Measurements from ENCODE around the gene SRXN1.
"Not testable (repeated sequence)": the region's sequence is repeated elsewhere in the genome, so short reads cannot be mapped to it uniquely, and the experiment has no call there.

SRXN1 gene

DNA sequence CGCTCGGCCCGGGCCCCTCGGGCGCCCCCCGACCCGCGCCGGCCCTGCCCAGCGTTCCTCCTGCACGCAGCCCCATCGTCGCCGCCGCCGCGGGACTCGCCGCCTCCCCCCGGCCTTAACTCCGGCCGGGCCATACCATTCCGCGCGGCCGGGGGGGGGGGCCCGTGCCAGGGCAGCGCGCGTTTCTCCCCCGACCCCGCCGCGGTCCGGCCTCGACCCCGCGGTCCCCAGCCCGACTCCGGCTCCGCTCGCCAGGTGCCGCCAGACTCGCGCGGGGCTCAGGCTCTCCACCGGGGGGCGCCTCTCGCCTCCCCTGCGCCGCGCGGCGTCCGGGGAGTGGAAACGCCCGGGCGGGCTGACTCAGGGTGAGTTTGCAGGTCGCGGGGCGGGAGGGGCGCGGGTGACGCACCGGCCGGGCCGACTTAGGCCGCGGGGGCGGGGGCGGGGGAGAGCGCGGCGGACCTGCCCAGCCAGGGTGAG, at the start of gene SRXN1:
Gene SRXN1, minus strand, starts transcription at position 91 of the 480 bp plus-strand sequence. Its CDS starts 15 bp downstream, at position 76.
- DNase-seq = peak; percentile 75

DNA sequence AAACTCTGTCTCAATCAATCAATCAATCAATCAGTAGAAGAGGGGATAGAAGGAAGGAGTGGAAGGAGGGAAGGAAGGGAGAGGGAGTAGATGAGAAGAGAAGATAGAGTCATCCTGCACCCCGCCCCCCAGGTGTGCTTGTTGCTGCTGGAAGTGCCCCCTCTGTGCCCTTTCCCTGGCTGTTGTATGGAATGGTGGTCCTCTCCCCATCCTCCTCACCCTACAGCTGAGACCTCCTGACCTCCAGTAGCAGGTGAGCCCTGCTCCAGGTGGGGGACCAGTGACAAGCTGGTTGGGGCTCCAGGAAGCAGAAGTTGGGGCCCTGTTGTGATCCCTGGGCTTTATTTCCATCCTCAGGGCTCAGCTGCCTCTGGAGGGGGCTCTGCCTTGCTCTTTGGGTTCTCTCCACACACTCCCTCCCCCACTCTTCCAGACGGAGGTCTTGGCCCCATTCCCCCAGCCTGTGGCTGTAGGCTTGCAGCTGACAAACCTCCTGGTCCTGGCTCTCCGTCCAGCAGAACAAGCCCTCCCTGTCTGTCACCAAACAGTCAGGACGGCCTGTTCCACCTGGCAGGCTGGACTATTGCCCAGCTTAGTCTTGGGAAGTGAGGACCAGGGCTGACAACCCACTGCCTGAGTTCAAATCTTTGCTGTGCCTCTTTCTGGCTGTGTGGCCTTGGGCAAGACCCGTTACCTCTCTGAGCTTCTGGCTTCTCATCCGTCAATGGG, 48.6 kb upstream of the SRXN1 start:
- DNase-seq = no peak

DNA sequence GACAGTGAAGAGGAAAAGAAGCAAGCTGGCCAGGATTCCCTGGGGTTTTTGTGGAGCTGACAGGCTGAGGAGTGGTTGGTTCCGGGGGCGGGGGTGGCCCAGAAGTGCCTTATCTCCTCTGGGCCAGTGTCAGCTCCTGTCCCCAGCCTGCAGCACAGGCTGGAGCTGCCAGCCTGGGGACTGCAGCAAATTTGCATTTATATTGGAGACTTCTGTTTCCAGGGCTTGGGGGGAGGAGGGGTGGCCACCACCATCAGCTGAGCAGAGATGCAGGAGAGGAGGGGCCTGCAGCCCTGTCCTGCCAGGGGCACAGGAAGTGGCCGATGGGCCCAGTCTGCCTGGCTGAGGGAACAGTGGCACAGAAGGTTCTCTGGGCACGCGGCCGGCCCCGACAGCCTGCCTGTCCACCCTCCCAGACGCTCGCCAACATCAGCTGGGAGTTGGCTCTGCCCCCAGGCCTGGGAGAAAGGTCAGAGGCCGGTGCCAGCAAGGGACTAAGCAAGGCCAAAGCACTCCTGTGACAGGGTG, 46.9 kb upstream of the SRXN1 start:
- DNase-seq = no peak

DNA sequence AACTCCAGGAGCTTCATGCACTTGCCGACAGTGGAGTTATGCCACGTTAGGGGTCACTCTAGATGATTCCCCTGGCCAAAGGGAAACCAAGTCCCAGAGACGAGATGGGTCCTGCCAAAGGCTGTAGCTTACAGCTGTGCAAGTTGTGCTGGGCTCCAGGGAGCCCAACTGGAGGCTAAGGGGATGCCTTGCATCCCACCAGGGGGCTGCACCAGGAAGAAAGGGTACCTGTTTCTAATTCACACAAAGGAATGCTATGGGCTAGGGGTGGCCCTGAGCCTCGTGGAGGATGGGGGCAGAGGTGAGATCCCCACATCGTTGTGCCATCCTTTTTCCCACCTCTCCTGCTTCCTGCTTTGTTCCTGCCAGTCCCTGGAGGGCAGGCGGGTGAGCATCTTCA, 46.3 kb upstream of the SRXN1 start:
- DNase-seq = no peak

DNA sequence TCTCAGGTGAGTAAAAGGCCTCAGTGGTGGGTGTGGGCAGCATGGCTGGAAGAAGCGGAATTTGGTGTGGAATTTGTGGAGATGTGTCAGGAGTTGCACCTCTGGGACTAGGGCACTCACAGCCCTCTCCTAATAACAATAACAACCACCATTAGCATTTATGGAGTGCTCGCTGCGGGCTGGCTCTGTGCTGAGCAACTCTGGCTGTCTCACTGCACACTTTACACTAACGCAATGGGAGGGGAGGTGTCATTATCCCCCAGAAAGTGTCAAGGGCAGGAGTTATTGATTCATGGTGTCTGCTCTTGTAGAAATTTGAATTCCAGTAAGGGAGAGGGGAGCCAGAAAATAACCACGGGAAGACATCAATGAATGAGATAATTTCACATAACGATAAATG, 45.3 kb upstream of the SRXN1 start:
- DNase-seq = no peak

DNA sequence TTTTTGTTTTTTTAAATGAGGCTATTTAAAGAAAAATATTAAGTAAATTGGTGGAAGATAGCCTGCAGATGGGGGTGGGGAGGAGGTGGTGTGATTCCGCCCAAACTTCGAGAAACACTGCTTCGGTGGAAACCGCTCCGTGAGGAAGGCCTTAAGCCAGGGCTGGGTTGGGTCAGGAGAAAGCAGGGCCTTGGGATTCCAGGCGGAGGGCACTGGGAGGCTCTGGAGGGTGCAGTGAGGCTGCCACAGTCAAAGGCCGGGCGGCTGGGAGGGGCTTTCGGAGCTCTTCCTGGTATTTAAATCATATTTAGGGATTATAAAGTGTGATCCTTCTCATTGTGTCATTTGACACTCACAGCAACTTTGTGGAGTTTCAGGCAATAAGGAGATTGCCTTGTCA, 44.8 kb upstream of the SRXN1 start:
- no peak for DNase-seq

DNA sequence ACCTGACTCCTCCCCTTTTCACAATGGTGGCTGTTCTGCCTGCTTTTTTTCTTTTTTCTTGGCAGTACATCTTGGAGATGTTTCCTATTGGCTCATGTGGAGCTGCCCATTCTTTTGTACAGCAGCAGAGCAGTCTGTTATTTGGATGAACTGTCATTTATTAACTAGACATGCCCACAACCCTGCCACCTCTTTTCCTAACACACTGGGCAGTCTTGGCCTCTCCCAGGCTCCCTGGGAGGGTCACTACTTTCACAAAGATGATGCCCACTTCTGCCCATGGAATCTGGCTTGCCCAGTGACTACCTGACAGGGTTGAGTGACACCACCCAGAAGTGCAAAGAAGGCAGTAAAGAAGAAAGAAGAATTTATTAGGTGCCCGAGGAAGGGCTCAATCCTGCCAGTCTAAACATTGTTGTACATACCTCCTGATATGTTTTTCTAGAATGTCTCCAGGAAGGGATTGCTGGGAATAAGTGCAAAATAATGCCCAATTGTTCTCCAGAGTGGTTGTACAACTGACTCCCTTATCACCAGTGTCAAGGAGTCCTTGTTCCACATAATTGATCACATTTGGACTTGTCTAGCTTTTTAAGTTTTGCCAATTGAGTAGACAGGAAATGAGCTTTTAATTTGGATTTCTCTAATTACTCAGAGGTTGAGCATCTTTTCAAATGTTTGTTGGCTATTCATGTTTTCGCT, 42.3 kb upstream of the SRXN1 start:
- no peak for DNase-seq

DNA sequence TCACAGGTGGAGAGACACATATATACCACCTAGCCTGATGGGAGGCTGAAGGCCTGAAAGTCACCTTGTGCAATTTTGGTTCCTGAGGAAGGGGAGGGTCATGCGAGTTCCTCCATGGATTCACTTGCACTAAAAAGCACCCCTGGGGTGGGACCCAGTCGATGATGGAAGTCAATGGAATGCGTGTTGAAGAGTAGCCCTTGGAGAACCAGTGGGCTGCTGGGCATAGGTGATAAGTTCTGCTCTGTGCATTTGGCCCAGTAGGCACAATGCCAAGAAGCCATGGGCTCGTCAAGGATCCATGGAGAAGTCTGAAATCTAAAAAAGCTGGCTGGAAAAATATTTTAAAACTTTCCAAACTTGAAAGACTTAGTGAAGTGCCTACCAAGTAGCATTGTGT, 41.5 kb upstream of the SRXN1 start:
- DNase-seq = no peak

DNA sequence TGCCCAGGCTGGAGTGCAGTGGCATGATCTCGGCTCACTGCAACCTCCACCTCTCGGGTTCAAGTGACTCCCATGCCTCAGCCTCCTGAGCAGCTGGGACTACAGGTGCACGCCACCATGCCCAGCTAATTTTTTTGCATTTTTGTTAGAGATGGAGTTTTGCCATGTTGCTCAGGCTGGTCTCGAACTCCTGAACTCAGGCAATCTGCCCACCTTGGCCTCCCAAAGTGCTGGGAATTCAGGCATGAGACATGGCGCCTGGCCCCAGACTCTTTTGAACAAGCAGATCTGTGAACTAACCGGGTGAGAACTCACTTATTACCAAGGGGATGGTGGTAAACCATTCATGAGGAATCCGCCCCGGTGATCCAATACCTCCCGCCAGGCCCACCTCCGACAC, 40.8 kb upstream of the SRXN1 start:
- not testable (repeated sequence) for DNase-seq

DNA sequence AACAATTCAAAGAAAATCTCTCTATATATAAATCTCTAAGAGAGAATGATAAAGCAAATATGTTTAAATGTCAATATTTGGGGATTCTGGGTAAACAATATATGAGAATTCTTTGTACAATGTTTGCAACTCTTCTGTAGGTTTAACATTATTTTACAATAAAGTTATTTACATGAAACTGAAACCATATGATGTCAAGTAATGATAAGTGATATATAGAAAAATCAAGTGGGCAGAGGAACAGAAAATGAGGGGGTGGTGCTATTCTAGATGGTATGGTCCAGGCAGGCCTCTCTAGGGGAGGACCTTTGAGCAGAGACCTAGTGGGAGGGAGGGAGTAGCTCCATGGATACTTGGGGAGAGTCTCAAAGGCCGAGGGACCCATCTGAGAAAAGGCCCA, 39.0 kb upstream of the SRXN1 start:
- no peak for DNase-seq

DNA sequence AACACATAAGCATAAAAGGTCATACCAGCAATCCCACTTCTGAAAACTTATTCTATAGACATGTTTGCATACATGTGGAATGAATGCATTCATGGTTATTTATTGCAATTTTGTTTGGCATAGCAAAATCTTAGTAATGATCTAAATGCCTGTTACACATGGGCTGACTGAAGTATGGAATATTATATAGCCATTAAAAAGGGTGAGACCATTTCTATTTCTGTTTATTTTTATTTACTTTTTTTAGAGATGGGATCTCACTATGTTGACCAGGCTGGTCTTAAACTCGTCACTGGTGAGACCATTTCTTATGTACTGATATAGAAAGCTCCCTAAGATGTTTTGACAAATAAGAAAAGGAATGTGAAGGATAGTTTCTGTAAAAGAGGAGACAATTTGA, 36.9 kb upstream of the SRXN1 start:
- no peak for DNase-seq

DNA sequence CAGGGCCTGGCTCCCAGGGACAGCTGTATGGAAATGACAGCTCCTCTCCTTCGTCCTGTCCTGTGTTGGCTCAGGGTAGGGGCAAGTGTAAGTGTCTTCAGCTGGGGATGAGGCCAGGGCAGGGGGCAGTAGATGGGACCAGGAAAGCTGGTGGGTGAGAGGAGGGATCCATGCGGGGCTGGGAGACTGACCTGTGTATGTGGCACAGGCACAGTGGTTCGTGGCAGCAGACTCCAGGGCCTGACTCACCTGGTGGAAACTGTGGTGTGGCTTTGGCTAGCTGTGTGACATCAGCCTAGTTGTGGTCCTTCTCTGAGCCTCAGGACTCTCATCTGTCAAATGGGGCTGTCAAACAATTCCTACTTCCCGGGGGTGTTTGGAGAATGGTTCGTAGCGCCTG, 36.3 kb upstream of the SRXN1 start:
- no peak for DNase-seq

DNA sequence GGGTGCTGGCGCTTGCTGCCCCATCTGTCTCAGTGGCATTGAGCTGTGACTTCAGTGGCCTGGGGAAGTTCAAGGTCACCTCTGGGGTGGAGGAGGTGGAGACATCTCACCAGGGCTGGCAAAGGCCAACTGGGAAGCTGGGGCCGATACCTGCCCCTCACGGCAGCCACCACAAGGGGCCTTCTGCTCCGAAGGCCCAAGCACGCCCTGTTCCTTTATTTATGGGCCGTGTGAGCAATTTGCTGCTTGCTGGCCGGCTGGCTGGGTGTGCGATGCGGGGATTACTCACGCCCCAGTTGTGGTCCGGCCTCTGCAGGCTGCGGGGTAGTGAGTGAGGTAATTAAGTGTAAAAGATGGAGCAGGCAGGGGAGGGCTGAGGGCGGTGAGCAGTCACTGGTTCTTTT, 35.8 kb upstream of the SRXN1 start:
- DNase-seq = no peak

DNA sequence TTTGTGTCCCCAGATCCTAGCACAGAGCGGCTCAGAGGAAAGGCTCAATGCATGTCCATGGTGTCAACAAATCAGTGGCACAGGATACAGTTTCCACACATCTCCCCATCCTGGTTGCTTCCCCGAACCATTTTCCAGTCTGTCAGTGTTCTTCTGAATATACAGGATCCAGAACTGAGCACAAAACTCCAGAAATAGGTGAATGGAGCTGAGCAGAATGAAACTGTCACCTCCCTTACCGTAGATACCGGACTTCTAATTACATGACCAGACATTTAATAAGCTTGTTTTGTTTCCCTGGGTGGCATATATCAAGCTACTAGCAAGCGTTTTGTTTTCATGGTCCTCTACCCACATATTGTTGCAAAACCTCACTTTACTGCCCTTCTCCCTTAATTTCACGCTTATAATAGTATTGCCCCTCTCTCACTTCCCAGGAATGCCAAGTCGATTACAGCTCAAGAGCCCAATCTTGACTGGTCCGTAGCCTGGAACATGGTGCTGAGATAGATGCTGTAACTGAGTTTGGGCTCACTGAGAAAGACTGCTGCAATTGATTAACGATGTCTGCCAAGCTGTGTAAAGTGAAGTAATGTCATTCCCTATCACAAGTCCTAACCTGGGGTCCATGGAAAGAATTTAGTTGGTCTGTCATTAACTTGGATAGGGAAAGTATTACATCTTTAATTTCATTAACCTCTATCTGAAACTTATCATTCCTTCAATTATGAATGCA, 34.6 kb upstream of the SRXN1 start:
- DNase-seq = no peak

DNA sequence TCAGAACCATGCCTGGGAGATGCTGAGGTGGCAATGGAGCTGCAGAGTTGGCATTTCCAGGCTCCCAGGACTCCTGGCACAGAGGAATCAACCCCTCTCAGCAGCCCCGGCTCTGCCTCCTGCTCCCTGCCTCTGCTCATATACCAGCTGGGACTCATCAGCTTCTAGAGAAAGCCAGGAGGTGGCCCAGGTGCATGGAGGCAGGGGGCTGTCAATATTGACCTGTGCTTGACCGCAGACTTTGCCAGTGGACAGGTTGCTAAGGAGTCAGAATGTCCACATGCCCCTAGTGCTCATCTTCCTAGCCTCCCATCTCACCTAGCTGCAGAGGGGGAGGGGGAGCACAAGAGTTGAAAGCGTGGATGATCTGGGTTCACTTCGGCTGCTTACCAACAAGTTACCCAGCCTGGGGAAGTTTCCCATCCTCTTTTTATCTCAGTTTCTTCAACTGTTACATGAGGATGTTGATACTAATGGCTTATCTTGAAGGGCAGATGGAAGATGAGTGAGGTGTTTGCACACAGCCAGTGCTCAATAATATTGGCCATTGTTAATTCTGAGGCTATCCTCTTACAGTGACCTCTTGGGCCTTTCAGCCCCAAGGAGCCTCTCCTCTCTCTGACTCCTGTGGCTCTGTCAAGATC, 31.8 kb upstream of the SRXN1 start:
- DNase-seq = no peak

DNA sequence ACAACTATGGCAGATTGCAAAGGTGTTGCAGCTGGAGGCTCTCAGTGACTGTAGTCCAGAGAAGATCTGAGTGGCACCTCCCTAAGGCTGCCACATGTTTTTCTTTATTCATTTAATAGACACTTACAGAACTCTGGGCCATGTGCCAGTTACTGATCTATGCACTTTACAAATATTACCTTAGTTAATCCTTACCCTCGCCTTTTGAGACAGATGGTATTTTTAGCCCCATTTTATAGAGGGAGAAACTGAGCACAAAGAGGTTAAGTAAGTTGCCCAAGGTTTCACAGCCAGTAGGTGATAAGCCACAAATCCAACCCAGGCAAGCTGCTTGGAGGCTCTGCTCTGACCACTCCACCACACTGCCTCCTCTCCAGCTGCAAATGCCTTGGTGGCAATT, 29.1 kb upstream of the SRXN1 start:
- no peak for DNase-seq

DNA sequence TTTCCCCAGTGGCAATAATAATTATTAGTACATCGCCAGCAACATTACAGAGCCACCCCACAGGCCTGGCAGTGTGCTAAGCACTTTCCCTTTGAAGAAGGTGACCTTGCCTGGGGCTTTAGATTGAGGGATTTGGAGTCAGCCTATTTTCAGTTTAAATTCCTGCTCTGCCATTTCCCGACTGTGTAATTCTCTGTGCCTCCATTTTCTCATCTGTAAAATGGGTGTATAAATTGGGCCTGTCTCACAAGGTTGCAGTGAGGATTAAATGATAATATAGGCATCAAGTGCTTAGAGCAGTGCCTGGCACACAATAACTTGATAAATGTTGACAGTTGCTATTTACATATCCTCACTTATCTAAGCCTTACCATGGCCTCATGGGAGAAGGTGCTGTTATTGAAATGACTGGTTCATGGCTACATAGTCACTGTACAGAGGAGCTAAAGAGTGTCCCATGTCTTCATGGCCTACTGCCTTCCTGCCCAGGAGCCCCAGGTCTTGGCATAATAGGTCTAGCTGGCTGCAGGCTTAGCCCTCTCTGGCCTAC, 27.7 kb upstream of the SRXN1 start:
- DNase-seq = no peak

DNA sequence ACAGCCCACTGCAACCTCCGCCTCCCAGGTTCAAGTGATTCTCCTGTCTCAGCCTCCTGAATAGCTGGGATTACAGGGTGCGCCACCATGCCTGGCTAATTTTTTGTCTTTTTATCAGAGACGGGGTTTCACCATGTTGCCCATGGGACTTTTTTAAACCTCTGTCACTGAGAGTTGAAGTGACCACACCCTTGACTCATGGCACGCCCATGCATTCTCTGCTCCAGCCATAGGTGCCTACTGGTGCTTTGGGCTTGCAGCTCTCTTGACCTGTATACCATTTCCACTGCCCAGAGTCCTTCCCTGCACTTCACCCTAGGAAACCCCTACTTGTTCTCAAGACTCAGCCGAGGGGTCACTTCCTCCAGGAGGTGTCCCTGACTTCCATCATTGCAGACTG, 25.0 kb upstream of the SRXN1 start:
- no peak for DNase-seq

DNA sequence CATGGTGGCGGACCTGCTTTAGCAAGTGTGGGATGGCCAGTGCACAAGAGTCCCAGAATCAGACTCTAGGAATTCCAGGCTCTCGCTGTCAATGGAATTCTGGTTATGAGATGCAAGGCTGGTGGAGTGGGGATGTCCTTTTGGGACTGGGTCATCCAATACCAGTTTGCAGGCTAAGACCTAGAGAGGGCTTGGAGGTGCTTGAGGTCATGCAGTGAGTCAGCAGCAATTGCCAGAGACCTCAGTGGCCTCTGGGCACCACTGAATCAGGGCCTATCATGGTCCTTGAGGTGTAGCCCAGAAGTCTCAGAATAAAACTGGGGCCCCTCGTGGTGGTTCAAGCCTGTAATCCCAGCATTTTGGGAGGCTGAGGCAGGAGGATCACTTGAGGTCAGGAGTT, 24.0 kb upstream of the SRXN1 start:
- DNase-seq = no peak

DNA sequence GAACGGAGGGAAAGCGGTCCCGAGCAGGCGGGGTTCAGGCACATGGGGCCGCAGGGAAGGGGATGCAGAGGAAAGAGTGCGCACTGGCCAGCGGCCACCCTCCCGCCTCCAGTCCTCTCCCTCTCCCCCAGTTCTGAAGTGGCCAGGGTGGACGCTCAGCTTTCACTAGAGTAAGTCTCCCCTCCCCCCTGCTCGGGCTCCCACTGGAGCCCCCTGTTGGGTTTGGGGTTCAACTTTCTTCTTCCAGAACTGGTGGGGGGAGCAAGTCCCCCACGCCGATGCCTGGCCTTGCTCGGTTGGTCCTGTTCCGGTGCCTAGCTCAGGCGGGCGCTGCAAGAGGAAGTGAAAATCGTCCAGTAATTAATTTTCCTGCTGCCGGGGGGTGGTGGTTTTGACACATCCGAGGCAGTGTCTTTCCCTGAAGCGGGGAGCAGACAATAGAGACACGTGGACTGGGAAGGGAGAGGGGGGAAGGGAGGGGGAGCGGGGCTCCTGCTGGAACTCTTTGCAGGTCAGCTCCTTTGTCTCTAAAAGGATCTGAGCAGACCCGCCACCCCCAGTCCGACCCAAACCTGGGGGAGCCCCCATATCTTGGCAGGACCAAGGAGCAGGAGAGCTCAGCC, 23.4 kb upstream of the SRXN1 start:
- no peak for DNase-seq

DNA sequence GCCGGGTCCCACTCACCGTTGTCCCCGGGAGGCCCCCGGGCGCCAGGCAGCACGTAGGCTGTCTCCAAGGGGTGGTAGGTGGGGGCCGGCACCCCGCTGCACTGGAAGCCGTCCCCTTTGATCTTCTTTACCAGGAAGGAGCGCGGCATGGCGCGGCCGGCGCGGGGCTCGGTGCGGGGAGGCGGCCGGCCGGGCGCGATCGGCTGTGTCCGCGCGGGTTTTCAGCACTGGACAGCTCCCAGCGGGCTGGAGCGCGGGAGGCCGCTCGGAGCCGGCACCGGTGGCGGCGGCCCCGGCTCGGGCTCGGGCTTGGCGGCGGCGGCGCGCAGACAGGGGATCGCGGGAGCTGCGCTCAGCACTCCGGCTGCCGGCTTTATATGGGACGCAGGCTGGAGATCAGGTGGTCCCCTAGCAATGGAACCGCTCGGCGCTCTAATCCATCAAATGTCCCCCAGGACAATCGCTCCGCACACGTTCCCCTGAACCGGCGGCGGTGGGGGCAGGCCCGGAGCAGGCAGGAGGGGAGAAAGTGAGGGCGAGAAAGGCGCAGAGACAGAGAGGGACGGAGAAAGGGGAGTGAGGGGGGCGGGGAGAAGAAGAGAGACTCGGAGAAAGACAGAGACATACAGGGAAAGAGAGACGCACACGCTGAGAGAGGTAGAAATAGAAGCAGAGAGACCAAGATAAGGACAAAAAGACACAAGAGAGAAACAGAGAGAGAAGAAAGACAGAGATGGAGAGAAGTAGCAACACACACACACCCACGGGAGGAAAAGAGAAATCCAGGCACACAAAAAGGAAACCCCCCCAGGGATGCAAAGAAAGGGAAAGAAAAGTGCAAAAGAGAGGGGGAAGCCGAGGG, 22.7 kb upstream of the SRXN1 start, which contains the start of gene SCRT2:
Gene SCRT2, minus strand, starts transcription at position 350 of the 862 bp plus-strand sequence. Its CDS starts 201 bp downstream, at position 149.
- no peak for DNase-seq

All from NCI-H774 (cell line).